PC-3 (cell line): ENCODE data around the gene UBE2E2.

Experiments
- EZH2 ChIP-seq: fragments of 300-600 bp; sonication (generic); IDR thresholded peaks from one replicate; pipeline ENCODE4 v1.6.1; 2017; ENCODE audit warnings: antibody characterized with exemption, mild to moderate bottlenecking, low read length; ENCODE audit not compliant: unreplicated experiment
- EZH2phosphoT487 ChIP-seq: fragments of 300-600 bp; sonication (generic); IDR thresholded peaks from 2 replicates; pipeline ENCODE4 v1.6.1; 2018; ENCODE audit warnings: mild to moderate bottlenecking, antibody characterized with exemption, low read length, borderline replicate concordance
- TF ChIP-seq, protein P1 (sequence below): fragments of 300-600 bp; sonication (generic); conservative IDR thresholded peaks from 2 replicates; pipeline ENCODE4 v1.5.1; 2017; ENCODE audit warnings: antibody characterized with exemption, low read depth, mild to moderate bottlenecking, low read length

DNA sequence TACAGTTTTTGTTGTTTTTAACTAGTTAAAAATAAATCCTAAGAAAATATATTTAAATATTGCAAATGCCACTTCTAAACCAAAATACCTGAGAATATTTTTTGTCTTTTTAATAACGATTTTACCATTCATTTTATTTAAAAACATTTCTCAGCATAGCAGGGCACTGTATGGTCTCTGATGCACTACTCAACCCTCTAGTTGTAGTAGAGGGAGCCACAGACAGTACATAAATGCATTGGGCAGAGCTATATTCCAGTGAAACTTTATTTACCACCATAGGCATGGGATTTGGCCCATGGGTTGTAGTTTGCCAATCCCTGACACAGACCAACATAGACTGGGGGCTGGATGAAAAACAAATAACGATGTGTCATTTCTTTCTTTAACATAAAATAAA is 388.2 kb downstream of the UBE2E2 start:
- TF ChIP-seq EZH2 = no peak
- TF ChIP-seq, protein P1, sequence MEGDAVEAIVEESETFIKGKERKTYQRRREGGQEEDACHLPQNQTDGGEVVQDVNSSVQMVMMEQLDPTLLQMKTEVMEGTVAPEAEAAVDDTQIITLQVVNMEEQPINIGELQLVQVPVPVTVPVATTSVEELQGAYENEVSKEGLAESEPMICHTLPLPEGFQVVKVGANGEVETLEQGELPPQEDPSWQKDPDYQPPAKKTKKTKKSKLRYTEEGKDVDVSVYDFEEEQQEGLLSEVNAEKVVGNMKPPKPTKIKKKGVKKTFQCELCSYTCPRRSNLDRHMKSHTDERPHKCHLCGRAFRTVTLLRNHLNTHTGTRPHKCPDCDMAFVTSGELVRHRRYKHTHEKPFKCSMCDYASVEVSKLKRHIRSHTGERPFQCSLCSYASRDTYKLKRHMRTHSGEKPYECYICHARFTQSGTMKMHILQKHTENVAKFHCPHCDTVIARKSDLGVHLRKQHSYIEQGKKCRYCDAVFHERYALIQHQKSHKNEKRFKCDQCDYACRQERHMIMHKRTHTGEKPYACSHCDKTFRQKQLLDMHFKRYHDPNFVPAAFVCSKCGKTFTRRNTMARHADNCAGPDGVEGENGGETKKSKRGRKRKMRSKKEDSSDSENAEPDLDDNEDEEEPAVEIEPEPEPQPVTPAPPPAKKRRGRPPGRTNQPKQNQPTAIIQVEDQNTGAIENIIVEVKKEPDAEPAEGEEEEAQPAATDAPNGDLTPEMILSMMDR = no peak
- no peak for TF ChIP-seq EZH2phosphoT487
